Lower lobe of right lung (tissue), 2 donors: ENCODE measurements around the gene LRRK1. TPM values are rescaled to one million over a fixed set of nuclear protein-coding genes. Genes with fewer than 3 reads are reported as not detected.

ENCODE experiments used
- ATAC-seq, 2 donors: fragments of 200-7000 bp; cut with Tn5 transposase; one replicate each; pipeline ENCODE4 v1.9.1; 2020 to 2022; ENCODE audit warnings: mild to moderate bottlenecking in 2 of 2, moderate library complexity in 2 of 2
- DNase-seq: peaks from one replicate; pipeline ENCODE4 v3.0.0-alpha.2; 2020
- H3K27ac ChIP-seq: fragments of 200-600 bp; one replicate; pipeline ENCODE4 v1.8.0; 2022
- H3K27me3 ChIP-seq: fragments of 200-600 bp; one replicate; pipeline ENCODE4 v1.8.0; 2022; ENCODE audit warnings: low read depth
- H3K36me3 ChIP-seq: fragments of 200-600 bp; one replicate; pipeline ENCODE4 v1.8.0; 2022; ENCODE audit warnings: mild to moderate bottlenecking
- H3K4me1 ChIP-seq: fragments of 200-600 bp; one replicate; pipeline ENCODE4 v1.8.0; 2022
- H3K4me3 ChIP-seq: fragments of 200-600 bp; one replicate; pipeline ENCODE4 v1.8.0; 2022; ENCODE audit warnings: mild to moderate bottlenecking
- H3K9me3 ChIP-seq: fragments of 200-600 bp; one replicate; pipeline ENCODE4 v1.8.0; 2022
- intact Hi-C: fragments of 100-400 bp; cut with DNase I; formaldehyde crosslinking; loops from one replicate; pipeline ENCODE4 v1.11.0; 2022
- total RNA-seq: library from RNA; stranded (reverse); fragmentation: NEBNext Ultra II Directional; extraction: Animal tissue kit (Norgen Biotek cat#: 25700); gene quantifications from one replicate; pipeline ENCODE4 v1.2.1, GENCODE V29; 2021
- TF ChIP-seq, protein P1 (sequence below): fragments of 200-600 bp; IDR thresholded peaks from one replicate; pipeline ENCODE4 v1.8.0; 2022; ENCODE audit warnings: antibody characterized with exemption, mild to moderate bottlenecking
- donor health status: DM: no; HTN: yes; CAD: no; lungs with severe emphysema.

The LRRK1 gene
- total RNA-seq, 1 donor from 2014 or later = 24.3 TPM

DNA sequence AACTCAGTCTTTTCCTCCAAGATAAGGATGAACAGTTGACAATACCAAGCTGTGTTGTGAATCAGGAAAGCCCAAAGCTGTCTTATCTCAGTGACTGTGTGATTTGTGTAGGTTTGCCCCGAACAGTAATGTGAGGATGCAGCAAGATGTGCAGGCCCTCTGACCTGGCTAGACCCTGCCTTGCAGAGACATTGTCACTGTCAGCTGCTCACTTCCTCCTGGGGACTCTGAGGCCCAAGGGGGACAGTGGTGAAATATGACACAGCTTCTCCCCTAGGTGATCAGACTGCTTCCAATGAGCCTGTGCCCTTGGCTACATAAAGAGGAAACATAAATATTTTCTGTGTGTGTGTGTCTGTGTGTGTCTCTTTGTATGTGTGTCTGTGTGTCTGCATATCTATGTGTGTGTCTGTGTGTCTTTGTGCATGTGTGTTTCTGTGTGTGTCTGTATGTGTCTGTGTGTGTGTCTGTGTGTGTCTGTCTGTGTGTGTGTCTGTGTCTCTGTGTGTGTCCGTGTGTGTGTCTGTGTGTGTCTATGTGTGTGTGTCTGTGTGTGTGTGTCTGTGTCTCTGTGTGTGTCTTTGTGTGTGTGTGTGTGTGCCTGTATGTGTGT, 21.7 kb downstream of the LRRK1 start:
- no peaks in the 10 kb centered on the region for H3K27me3 ChIP-seq
- no peak overlapping the region for H3K27ac ChIP-seq
- peaks cover 11% of the 10 kb centered on the region for H3K4me1 ChIP-seq
- DNase-seq (peak; percentile 66), ATAC-seq (peak; percentile 75 to 94)
- intact Hi-C loops = no loop called here
- H3K36me3 ChIP-seq = no peaks in the 10 kb centered on the region
- H3K9me3 ChIP-seq = no peaks in the 10 kb centered on the region
- H3K4me3 ChIP-seq = no peak overlapping the region
- TF ChIP-seq, protein P1, sequence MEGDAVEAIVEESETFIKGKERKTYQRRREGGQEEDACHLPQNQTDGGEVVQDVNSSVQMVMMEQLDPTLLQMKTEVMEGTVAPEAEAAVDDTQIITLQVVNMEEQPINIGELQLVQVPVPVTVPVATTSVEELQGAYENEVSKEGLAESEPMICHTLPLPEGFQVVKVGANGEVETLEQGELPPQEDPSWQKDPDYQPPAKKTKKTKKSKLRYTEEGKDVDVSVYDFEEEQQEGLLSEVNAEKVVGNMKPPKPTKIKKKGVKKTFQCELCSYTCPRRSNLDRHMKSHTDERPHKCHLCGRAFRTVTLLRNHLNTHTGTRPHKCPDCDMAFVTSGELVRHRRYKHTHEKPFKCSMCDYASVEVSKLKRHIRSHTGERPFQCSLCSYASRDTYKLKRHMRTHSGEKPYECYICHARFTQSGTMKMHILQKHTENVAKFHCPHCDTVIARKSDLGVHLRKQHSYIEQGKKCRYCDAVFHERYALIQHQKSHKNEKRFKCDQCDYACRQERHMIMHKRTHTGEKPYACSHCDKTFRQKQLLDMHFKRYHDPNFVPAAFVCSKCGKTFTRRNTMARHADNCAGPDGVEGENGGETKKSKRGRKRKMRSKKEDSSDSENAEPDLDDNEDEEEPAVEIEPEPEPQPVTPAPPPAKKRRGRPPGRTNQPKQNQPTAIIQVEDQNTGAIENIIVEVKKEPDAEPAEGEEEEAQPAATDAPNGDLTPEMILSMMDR = no peak

DNA sequence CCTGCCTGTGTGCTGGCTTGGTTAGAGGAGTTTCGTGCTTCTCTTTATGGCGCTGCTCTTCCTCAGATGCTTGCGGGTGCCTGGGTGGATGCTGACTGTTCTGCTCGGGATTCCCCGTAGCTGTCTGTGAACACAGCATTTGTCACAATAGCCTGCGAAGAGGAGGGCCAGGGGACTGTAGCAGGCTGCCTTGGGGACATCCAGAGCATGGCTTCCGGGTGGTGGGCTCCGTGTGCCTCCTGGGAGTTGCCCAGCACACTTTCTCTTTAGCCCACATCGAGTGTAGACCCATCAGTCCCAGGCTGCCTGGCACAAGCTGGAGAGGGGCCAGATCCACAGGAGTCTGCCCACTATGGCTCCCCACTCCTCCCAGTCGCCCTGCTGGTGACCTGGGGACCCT, 22.4 kb downstream of the LRRK1 start:
- H3K4me1 ChIP-seq = peaks cover 11% of the 10 kb centered on the region
- H3K27ac ChIP-seq = no peak overlapping the region
- no peaks in the 10 kb centered on the region for H3K27me3 ChIP-seq
- DNase-seq = no peak
- intact Hi-C loops = no loop called here
- H3K9me3 ChIP-seq = no peaks in the 10 kb centered on the region
- TF ChIP-seq, protein P1 = no peak
- H3K36me3 ChIP-seq = no peaks in the 10 kb centered on the region
- no peak overlapping the region for H3K4me3 ChIP-seq
- ATAC-seq = peak in 1 of 2 donors; percentile 9

DNA sequence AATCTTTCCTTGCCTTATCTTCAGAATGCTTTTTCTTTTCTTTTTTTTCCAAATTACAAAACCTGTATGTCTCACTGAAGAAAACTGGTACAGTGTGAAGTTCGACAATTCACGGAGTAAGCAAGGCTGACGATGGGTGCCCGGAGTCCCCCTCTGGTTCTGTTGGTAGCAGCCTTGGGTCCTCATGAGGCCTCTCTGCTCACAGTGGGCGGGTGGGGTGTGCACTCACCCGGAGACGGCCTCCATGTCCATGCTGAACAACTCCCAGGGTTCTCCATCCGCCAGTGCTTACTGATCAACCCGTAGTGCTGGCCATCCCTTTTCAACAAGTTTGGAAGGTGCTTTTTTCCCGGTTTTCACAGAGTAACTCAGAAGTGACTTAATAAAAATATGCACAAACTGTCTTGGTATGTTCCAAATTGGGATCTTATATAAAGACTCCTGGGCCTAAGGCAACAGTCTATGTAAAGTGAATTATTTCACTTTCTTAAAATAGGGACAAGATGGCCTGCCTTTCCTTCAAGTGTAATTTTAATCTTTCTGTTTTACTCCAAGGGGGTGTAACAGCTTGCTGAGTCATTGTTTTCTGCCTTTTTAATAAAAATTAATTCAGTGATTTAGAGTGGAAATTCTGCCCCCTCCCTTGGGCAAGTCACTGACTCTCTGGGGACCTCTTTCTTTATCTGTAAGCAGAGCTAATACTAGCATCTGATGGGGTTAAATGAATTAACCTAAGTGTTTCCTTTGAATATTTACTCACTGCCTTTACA, 23.7 kb downstream of the LRRK1 start:
- H3K9me3 ChIP-seq = no peaks in the 10 kb centered on the region
- ATAC-seq (no peak), DNase-seq (no peak)
- intact Hi-C loops = no loop called here
- H3K27me3 ChIP-seq = no peaks in the 10 kb centered on the region
- H3K27ac ChIP-seq = no peak overlapping the region
- no peaks in the 10 kb centered on the region for H3K36me3 ChIP-seq
- TF ChIP-seq, protein P1 = no peak
- no peak overlapping the region for H3K4me3 ChIP-seq
- H3K4me1 ChIP-seq = peaks cover 11% of the 10 kb centered on the region

DNA sequence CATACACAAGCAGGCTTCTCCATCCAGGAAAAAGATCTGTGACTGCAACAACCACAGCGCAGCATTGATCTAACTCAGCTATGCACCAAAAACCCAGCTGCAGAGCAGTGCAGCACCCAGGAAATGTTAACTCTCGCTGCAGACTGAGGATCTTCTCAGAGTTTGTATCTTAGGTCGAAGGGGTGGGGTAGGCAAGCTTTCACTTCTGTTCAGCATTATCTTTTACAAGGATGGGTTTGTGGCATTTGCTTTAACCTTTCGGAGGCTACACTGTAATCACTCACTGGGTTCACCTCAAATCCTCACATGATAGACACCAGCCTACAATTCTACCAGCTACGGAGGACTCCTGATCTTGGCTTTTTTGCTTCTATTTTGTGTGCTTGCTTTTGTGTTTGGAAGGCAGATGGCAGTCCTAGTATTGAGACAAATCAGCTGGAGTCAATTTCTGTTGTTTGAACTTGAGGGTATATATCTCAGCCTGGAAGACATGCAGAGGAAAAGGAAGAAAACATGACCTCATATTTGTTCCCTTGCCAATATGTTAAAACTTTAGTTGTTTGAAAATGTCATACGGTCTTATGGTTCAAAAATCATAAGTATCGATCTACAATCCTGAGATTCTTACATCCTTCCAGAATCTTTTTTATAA, 25.2 kb downstream of the LRRK1 start:
- Histone ChIP-seq H3K36me3 (no peaks in the 10 kb centered on the region), H3K4me3 (no peak overlapping the region), H3K9me3 (no peaks in the 10 kb centered on the region), H3K27me3 (no peaks in the 10 kb centered on the region), H3K4me1 (peaks cover 11% of the 10 kb centered on the region), H3K27ac (no peak overlapping the region)
- intact Hi-C loops = no loop called here
- no peak for ATAC-seq
- DNase-seq = no peak
- TF ChIP-seq, protein P1 = no peak

DNA sequence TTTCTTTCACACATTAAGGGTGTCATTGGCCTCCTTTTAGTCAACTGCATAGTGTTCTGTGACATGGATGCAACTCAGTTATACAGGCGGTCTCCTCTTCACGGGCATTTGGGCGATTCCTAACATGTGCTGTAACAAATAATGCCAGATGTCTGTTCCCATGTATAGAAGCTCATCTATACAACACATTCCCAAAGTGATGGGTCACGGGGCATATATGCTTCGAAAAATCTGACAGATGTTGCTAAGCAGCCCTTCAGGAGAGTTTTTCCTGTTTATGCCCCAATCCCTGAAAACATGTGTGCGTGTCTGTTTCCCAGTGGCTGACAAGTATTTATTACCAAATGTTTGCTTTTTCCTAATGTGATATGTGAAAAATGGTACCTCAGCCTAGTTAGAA, 25.8 kb downstream of the LRRK1 start:
- TF ChIP-seq, protein P1 = no peak
- intact Hi-C loops = no loop called here

More for the DNA sequence above, 25.8 kb downstream of the LRRK1 start:
- H3K36me3 ChIP-seq = no peaks in the 10 kb centered on the region
- DNase-seq (no peak), ATAC-seq (no peak)
- H3K27me3 ChIP-seq = no peaks in the 10 kb centered on the region
- H3K4me1 ChIP-seq = peaks cover 11% of the 10 kb centered on the region
- H3K9me3 ChIP-seq = no peaks in the 10 kb centered on the region
- no peak overlapping the region for H3K4me3 ChIP-seq
- no peak overlapping the region for H3K27ac ChIP-seq
